Iris pigment epithelial cell (primary cell): Measurements from ENCODE around the gene NME3.
"Not testable (repeated sequence)": the region's sequence is repeated elsewhere in the genome, so short reads cannot be mapped to it uniquely, and the experiment has no call there.

ENCODE experiments used
- DNase-seq: peaks from one replicate; pipeline ENCODE4 v3.0.0-alpha.2; 2011; ENCODE audit warnings: low read depth

NME3 gene

GRCh38 chr16:1771188-1771863, at the start of gene NME3:
NME3 (minus strand) TSS chr16:1771543; CDS start chr16:1771534, 9 bp downstream.
- DNase-seq = peak; percentile 75

DNA sequence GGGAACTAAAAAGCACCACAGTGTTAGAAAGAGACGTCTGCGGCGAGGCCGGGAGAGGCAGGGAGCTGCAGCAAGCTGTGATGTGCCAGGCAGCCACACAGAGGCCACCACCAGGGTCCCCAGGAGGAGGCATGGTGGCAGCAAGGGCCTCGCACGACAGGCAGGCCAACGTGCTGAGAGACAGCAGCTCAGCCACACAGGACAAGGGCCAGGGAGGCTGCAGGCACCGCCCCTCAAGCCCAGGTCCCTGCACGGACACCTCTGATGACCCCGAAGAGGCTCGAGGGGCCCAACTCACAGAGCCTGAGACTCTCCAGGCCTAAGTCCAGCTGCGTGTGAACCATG, 49.6 kb upstream of the NME3 start:
- no peak for DNase-seq

DNA sequence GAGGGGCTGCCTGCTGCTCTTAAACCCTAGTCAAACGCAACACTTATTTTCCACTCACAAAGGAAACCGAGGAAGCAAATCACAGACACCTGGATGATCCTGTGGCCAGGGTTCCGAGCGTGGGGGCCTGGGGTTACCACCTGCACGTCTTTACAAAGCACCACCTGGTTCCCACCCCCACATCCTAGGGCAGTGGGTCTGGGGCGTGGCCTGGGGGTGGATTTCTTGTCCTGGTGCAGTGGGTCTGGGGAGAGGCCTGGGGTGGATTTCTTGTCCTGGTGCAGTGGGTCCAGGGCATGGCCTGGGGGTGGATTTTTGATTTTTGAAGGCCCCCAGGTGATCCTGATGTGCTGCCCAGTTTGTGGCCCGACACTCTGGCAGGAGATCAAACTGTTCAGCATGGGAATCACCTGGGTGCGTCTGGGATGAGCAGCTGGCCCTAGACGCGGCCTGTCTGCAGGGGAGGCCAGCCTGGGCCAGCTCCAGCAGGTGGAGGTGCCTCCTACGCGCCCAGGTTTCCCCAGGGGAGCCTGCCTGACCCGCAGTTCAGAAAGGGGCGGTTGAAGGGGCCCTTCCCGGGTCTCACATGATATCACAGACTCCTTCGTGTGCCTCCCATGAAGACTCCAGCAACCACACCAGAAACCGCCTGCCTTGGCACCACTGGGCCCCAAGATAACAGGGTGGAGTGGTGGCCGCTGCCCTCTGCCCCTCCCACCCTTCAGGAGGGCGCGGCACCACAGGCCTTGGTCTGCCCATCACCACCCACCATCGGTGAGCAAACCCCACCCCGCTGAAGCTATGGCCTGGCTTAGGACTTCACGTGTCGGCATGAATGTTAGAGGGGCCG, 49.0 kb upstream of the NME3 start:
- no peak for DNase-seq

DNA sequence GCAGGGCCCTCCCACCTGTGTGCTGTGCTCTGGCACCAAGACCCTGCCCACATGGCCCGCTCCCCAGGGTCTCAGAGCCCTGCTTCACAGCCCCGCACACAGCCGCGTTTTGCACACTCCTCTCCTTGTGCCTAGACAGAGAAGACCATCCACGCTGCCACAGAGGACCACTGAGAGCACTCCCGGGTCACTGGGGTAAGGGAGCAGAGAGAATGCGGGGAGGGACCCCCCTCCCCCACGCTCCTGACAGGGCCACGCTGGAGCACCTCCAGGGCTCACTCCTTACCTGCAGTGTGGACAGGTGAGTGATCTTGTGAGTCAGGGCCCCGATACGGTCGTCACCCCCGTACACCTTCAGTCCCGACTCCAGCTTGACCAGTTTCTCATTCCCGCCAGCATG, 48.3 kb upstream of the NME3 start:
- DNase-seq = no peak

- DNase-seq = no peak
Observed at GRCh38 chr16:1818873-1819525, 47.7 kb upstream of the NME3 start.

DNA sequence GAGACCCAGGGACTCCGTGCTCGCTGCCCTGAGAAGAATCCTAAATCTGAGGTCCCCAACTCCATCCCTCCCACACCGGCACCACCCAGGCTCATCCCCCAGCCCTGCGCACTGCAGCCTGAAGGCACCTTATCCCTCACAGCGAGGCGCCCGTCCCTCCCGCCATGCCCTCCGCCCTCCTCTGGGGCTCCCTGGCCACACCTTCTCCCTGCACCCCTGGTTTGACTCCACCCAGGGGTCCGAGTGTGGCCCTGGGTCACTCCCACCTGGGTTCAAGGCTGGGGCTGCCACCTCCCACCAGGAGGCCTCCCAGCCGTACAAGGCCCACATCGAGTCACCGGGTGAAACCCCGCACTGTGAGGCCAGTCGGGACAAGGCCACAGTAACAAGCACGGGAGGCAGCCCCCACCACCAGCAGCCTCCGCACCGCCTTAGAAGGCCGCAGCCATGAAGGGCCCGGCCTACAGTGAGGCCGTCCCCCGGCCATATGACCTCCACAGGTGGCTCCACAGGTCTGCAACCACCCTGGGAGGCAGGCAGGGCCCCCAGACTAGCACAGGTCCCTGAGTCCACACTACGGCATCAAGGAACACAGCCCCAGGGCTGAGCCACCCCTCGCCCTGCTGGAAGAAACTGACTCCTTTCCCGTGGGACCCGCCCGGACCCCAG, 47.0 kb upstream of the NME3 start:
- DNase-seq = no peak

GRCh38 chr16:1817716-1818115, 46.4 kb upstream of the NME3 start:
- no peak for DNase-seq

- DNase-seq = no peak
Observed at GRCh38 chr16:1817276-1817589, 45.9 kb upstream of the NME3 start.

- DNase-seq = no peak
Observed at GRCh38 chr16:1816396-1817275, 45.3 kb upstream of the NME3 start.

- no peak for DNase-seq
Observed at GRCh38 chr16:1815461-1815860, 44.1 kb upstream of the NME3 start.

DNA sequence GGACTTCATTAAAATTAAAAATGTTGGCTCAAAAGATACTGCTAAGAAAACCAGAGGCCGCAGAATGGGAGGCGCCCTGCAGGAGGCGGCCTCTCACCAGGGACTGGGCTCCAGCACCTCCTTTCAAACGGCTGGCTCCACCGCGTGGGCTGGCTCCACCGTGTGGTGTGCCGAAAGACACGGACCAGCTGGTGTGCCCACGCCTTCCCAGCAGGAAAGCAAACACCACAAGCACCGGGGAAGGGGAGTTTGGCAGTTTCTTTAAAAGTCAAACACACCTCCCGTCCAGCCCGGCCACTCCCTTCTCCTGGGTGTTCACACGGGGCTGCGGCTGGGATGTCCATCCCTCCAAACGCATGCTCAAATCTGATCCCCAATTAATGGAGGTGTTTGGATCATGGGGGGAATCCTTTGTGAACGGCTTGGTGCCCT, 41.4 kb upstream of the NME3 start:
- DNase-seq = peak; percentile 63

DNA sequence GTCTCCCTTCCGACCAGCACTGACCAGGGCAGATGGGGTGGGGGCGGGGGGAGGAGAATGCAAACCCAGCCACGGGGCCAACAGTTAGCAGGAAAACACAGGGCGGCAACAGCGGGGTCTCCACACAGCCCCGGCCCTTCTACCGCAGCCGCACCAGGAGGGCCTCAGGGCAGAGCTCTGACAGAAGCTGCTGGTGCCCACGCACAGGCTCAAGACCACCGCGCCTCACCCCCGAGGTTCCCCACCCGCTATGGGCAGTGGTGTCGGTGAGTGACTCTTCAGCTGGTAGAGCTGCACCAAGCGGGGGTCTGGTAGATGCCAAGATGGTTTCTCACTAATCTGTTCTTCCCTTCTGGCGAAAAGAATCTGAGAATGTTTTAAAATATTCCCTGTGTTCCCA, 39.2 kb upstream of the NME3 start:
- no peak for DNase-seq

- DNase-seq = no peak
Observed at GRCh38 chr16:1810106-1810505, 38.8 kb upstream of the NME3 start.

DNA sequence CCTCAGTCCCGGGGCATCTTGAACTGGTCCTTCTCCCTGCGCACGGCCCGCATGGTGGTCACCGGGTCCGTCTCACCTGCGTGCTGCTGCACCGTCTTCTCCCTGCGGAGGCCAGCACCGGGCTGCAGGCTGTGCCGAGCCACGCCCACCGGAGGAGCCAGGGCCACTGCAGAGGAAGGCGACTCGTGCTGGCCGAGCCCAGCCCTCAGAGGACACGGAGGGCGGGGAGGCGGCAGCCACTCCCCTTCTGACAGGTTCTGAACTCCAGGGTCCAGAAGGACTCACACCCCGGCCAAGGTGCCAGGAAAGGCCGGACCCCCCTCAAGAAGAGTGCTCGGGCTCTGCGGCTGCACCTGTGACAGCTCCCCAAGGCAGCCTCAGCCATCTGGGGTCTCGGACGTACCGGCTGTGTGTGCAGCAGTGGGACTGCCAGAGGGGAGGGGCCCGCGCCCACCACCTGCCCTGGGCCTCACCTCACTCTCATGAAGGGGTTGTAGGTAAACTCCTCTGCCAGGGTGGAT, 38.0 kb upstream of the NME3 start:
- DNase-seq = no peak

- DNase-seq = no peak
Observed at GRCh38 chr16:1808691-1809090, 37.3 kb upstream of the NME3 start.

- DNase-seq = no peak
Observed at GRCh38 chr16:1807626-1808025, 36.3 kb upstream of the NME3 start.

- no peak for DNase-seq
Observed at GRCh38 chr16:1800701-1801100, 29.4 kb upstream of the NME3 start.

- not testable (repeated sequence) for DNase-seq
Observed at GRCh38 chr16:1799263-1799662, 27.9 kb upstream of the NME3 start.

GRCh38 chr16:1794908-1795666, 23.7 kb upstream of the NME3 start:
- no peak for DNase-seq

DNA sequence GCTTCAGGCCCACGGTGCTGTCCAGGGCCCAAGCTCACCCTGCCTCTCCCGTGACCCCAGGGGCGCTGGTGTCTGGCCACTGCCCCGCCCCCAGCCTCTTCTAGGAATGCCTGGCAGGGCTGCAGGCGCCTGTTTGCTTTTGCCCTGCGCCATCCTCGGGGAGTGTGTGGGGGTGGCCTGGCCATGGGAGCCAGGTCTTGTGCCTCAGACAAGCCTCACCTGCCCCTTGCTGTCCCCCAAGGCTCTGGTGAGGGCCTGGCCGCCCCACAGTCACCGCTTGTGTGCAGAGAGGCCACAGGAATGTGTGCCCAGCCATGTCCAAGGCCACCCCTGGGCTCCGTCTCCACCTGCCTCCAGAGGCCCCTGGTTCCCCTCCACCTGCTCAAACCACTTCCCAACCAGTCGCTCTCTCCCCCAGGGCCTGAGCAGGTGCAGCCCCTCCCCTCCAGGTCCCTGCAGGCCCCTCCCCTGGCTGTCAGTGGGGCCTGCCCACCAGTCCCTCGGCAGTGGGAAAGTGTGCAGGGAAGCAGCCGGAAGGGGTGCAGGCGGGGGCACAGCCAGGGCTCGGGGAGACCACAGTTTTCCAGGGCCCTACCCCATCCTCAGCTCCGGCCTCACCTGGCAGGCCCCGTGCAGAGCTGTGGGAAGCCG, 23.0 kb upstream of the NME3 start:
- DNase-seq = no peak
